Esophagus muscularis mucosa (tissue), 4 donors: ENCODE results near the gene CDK5.

ENCODE experiments used
- CTCF ChIP-seq, 3 experiments: fragments of 200-600 bp in 2 of 3; fragments of 450-650 bp in 1 of 3; sonication (generic) in 2 of 3; IDR thresholded peaks; one replicate each; pipeline ENCODE4 v1.5.1; 2017 to 2019; ENCODE audit warnings: antibody characterized with exemption in 3 of 3, mild to moderate bottlenecking in 2 of 3, moderate library complexity in 1 of 3
- EP300 ChIP-seq: sonication (generic); formaldehyde crosslinking; IDR thresholded peaks from one replicate; pipeline ENCODE4 v1.6.1; 2017; ENCODE audit warnings: antibody characterized with exemption
- POLR2AphosphoS5 ChIP-seq, 2 donors: sonication (generic); formaldehyde crosslinking; IDR thresholded peaks; one replicate each; pipeline ENCODE4 v1.6.1; 2017; ENCODE audit warnings: antibody characterized with exemption in 2 of 2

- TF ChIP-seq CTCF (IDR thresholded peaks at IDR 0.05) = no peak
- no peak for TF ChIP-seq POLR2AphosphoS5 (IDR thresholded peaks at IDR 0.05)
- TF ChIP-seq EP300 = no peak
Observed at GRCh38 chr7:151015967-151016366, 41.7 kb downstream of the CDK5 start.
